Fibroblast of lung (primary cell): ENCODE data around the gene ING2.
"Not testable (repeated sequence)": the region's sequence is repeated elsewhere in the genome, so short reads cannot be mapped to it uniquely, and the experiment has no call there.

Experiments
- EZH2 ChIP-seq: IDR thresholded peaks from 2 replicates; pipeline ENCODE4 v1.5.1; 2012; ENCODE audit warnings: low read length, control low read depth, mild to moderate bottlenecking; ENCODE audit errors: missing control alignments
- TF ChIP-seq, protein P1 (sequence below), 2 donors: IDR thresholded peaks in 1 of 2; conservative IDR thresholded peaks in 1 of 2; 1 replicate in 1 of 2; 2 replicates in 1 of 2; pipeline ENCODE4 v1.5.1; 2011 to 2012; ENCODE audit warnings: low read length in 2 of 2, control low read depth in 1 of 2, inconsistent platforms in 1 of 2, low read depth in 1 of 2, mild to moderate bottlenecking in 1 of 2

DNA sequence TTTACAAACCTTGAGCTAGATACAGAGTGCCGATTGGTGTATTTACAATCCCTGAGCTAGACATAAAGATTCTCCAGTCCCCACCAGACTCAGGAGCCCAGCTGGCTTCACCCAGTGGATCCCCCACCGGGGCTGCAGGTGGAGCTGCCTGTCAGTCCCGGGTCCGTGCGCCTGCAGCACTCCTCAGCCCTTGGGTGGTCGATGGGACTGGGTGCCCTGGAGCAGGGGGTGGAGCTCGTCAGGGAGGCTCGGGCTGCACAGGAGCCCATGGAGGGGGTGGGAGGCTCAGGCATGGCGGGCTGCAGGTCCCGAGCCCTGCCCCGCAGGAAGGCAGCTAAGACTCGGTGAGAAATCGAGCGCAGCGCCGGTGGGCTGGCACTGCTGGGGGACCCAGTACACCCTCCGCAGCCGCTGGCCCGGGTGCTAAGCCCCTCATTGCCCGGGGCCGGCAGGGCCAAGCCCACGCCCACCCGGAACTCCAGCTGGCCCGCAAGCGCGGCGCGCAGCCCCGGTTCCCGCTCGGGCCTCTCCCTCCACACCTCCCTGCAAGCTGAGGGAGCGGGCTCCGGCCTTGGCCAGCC, 22.3 kb upstream of the ING2 start:
- TF ChIP-seq, protein P1, sequence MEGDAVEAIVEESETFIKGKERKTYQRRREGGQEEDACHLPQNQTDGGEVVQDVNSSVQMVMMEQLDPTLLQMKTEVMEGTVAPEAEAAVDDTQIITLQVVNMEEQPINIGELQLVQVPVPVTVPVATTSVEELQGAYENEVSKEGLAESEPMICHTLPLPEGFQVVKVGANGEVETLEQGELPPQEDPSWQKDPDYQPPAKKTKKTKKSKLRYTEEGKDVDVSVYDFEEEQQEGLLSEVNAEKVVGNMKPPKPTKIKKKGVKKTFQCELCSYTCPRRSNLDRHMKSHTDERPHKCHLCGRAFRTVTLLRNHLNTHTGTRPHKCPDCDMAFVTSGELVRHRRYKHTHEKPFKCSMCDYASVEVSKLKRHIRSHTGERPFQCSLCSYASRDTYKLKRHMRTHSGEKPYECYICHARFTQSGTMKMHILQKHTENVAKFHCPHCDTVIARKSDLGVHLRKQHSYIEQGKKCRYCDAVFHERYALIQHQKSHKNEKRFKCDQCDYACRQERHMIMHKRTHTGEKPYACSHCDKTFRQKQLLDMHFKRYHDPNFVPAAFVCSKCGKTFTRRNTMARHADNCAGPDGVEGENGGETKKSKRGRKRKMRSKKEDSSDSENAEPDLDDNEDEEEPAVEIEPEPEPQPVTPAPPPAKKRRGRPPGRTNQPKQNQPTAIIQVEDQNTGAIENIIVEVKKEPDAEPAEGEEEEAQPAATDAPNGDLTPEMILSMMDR (conservative IDR thresholded peaks at IDR 0.05 in 1 of 2, IDR thresholded peaks at IDR 0.05 in 1 of 2; ENCODE audit: low read depth in 1 of 2, low read length in 2 of 2), result not testable (repeated sequence)
- TF ChIP-seq EZH2, result not testable (repeated sequence)
